CD4-positive, CD25-positive, alpha-beta regulatory T cell (primary cell): ENCODE results near the gene LRRC74B. TPM values are rescaled to one million over a fixed set of nuclear protein-coding genes. Genes with fewer than 3 reads are reported as not detected.
"Not testable (repeated sequence)": the region's sequence is repeated elsewhere in the genome, so short reads cannot be mapped to it uniquely, and the experiment has no call there.

ENCODE experiments used
- ATAC-seq, 2 donors: fragments of 150-1000 bp; cut with Tn5 transposase; one replicate each; pipeline ENCODE4 v1.10.0; 2021; ENCODE audit warnings: low read depth in 2 of 2, moderate number of reproducible peaks in 2 of 2, moderate library complexity in 1 of 2
- DNase-seq, 3 donors: peaks; one replicate each; pipeline versions ENCODE4 v3.0.0 to v3.0.0-alpha.2; 2012 to 2022; ENCODE audit warnings: mixed read lengths in 1 of 3
- H3K27ac ChIP-seq: one replicate; pipeline ENCODE4 v1.7.0; 2013; ENCODE audit warnings: mild to moderate bottlenecking, low read length; ENCODE audit not compliant: insufficient read depth, poor library complexity, severe bottlenecking
- H3K27me3 ChIP-seq: one replicate; pipeline ENCODE4 v1.7.0; 2013; ENCODE audit warnings: low read length; ENCODE audit not compliant: control insufficient read depth, insufficient read depth
- H3K36me3 ChIP-seq: one replicate; pipeline ENCODE4 v1.7.0; 2013; ENCODE audit warnings: mild to moderate bottlenecking, low read length, moderate library complexity; ENCODE audit not compliant: control insufficient read depth, insufficient read depth
- H3K4me1 ChIP-seq: 2 replicates; pipeline ENCODE4 v1.7.0; 2013; ENCODE audit warnings: mild to moderate bottlenecking, low read length; ENCODE audit not compliant: insufficient read depth, control insufficient read depth, poor library complexity, severe bottlenecking
- H3K4me3 ChIP-seq: one replicate; pipeline ENCODE4 v1.7.0; 2013; ENCODE audit warnings: low read depth, mild to moderate bottlenecking, low read length, moderate library complexity
- H3K9me3 ChIP-seq, 2 experiments: 1 replicate in 1 of 2; 2 replicates in 1 of 2; pipeline ENCODE4 v1.7.0; 2013; ENCODE audit warnings: low read length in 2 of 2, mild to moderate bottlenecking in 1 of 2, moderate library complexity in 1 of 2; ENCODE audit not compliant: control insufficient read depth in 2 of 2
- H3K27ac Mint-ChIP-seq, 3 donors: one replicate each; pipeline ENCODE4 v1.8.0; 2020 to 2022; ENCODE audit warnings: mild to moderate bottlenecking in 3 of 3, mixed read lengths in 3 of 3, moderate library complexity in 2 of 3
- H3K27me3 Mint-ChIP-seq: one replicate; pipeline ENCODE4 v1.8.0; 2022; ENCODE audit warnings: mild to moderate bottlenecking, mixed read lengths
- H3K36me3 Mint-ChIP-seq: one replicate; pipeline ENCODE4 v1.8.0; 2020; ENCODE audit warnings: mixed read lengths
- H3K4me1 Mint-ChIP-seq, 4 donors: one replicate each; pipeline ENCODE4 v1.8.0; 2020 to 2022; ENCODE audit warnings: mixed read lengths in 4 of 4, mild to moderate bottlenecking in 1 of 4
- H3K4me3 Mint-ChIP-seq, 4 donors: one replicate each; pipeline ENCODE4 v1.8.0; 2020 to 2022; ENCODE audit warnings: mild to moderate bottlenecking in 4 of 4, mixed read lengths in 4 of 4, moderate library complexity in 3 of 4
- H3K9me3 Mint-ChIP-seq, 7 donors: one replicate each; pipeline ENCODE4 v1.8.0; 2020 to 2022; ENCODE audit warnings: mixed read lengths in 7 of 7, mild to moderate bottlenecking in 3 of 7, moderate library complexity in 2 of 7
- polyA plus RNA-seq, 4 donors: library from polyadenylated mRNA; unstranded; fragments of 300-500 nt; fragmentation: Illumina TruSeq; gene quantifications; one replicate each; pipeline ENCODE4 v1.2.3, GENCODE V29; 2021
- total RNA-seq: library from RNA; stranded (reverse); gene quantifications from one replicate; pipeline ENCODE4 v1.2.3, GENCODE V29; 2022

LRRC74B gene
- total and polyA plus RNA-seq, 5 donors from 2014 or later, result 0.10 TPM; not detected in 4

DNA sequence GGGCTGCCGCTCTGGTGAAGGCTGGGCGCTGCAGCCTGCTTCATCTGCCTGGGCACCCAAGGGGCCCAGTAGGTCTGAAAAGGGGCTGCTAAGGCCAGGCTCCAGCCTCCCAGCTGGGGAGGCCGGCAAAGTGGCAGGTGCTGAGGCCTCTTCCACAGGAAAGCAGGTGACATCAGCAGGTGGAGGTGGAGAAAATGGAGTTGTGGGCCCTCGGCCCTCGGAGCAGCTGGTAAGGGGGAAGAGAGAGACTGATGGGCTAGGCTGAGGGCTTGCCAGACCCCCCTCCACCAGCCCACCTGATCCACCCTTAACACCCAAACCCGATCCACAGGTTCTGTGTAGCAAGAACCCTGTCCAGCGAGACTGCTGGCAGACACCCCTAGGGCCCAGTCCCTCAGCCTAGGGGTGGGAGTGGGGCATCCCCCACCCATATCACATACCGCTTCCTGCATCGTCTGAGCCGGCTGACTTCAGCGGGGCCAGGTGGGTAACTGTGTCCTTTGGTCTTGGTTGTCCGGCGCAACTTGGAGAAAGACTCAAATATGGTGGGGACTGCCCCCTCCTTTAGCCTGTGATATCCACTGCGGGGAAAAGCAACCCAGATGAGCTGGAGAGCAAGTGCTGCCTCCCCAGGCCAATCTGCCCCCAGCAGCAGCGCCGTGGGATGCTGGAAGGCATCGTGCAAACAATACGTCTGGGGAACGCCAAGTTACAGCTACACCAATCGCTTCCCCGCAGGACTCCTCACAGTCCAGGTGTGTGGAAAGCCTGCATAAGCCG is 45.3 kb upstream of the LRRC74B start:
- H3K4me1 Mint-ChIP-seq, result peaks cover 5 to 53% (median 18%) of the 10 kb centered on the region in 4 donors
- peak overlapping the region; percentile 96 to 99 (median 99) for H3K27ac Mint-ChIP-seq
- H3K27me3 Mint-ChIP-seq, result no peaks in the 10 kb centered on the region
- peaks cover 0 to 1% (median 0%) of the 10 kb centered on the region in 7 donors for H3K9me3 Mint-ChIP-seq
- H3K9me3 ChIP-seq, result no peaks in the 10 kb centered on the region
- peaks cover 27% of the 10 kb centered on the region for H3K4me1 ChIP-seq
- DNase-seq (no peak), ATAC-seq (no peak)
- peak overlapping the region; percentile 94 to 99 (median 97) for H3K4me3 Mint-ChIP-seq
- H3K27me3 ChIP-seq, result no peaks in the 10 kb centered on the region
- H3K36me3 ChIP-seq, result peaks cover 17% of the 10 kb centered on the region
- H3K4me3 ChIP-seq, result peak overlapping the region; percentile 74
- H3K27ac ChIP-seq, result peak overlapping the region; percentile 99
- H3K36me3 Mint-ChIP-seq, result peaks cover 4% of the 10 kb centered on the region

DNA sequence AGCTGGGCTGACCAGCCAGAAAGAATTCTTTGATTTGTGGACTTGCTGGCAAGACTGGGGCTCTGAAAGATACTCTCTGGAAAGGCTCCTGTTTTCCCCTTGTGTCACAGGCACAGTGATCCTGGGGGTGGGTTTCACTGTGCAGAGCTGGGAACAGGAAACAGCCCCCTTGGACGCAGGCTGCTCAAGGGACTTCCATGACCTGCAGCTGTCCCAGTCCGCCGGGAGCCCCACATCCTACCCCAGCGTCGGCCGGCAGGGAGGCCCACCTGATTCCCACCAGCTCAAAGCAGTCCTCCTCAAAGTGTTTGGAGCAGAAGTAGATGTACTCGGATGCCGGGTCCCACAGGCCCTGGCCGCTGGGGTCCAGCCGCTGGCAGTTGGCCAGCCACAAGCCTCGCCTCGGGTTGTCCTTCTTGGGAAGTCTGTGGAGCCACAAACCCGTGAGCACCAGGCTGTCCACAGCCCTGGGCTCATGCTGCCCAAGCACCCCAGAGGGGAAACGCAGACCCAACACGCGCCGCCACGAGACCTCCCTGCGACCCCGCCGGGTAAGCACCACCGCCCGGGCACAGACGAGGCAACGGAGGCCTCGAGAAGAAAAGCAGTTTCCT is 44.7 kb upstream of the LRRC74B start:
- Mint-ChIP-seq H3K4me1 (peaks cover 5 to 53% (median 18%) of the 10 kb centered on the region in 4 donors), H3K4me3 (peak overlapping the region; percentile 94 to 99 (median 97)), H3K27ac (peak overlapping the region; percentile 96 to 99 (median 99)), H3K36me3 (peaks cover 4% of the 10 kb centered on the region), H3K9me3 (peaks cover 0 to 1% (median 0%) of the 10 kb centered on the region in 7 donors), H3K27me3 (no peaks in the 10 kb centered on the region)
- no peaks in the 10 kb centered on the region for H3K9me3 ChIP-seq
- H3K36me3 ChIP-seq, result peaks cover 17% of the 10 kb centered on the region
- DNase-seq, result no peak
- H3K4me3 ChIP-seq, result peak overlapping the region; percentile 74
- no peak for ATAC-seq
- H3K27ac ChIP-seq, result peak overlapping the region; percentile 99
- peaks cover 27% of the 10 kb centered on the region for H3K4me1 ChIP-seq
- no peaks in the 10 kb centered on the region for H3K27me3 ChIP-seq

DNA sequence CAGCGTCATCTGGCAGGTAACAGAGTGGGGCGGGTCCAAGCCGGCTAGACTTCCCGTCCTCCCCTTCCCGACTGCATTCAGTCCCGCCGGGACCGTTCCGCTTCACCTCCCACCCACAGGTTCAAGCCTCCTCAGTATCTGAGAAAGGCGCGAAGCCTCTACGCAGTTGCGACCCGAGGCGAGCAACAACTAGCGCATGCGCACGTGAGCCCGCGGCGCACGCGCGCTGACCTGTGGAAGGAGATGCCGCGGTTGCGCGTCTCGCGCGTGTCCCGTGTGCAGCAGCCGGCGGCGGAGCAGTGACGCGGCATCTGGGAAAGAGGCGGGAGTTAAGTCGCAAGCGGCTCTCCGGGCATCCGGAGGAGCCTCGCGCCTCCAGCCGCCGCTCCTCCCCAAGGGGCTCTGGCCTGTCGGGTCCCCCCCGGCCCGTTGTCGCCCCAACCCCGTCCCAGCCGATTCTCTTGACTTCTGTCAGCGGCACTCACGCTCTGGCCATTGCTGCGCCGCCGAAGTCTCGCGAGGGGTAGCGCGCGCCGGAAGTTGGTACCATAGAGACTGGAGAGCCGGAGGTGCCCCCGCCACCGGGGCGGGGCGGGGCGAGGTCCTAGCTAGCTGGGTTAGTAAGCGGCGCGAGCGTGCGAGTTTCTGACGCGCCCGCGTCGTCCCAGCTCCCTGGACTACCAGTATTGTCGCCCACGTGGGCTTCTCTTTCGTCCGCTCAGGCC is 44.0 kb upstream of the LRRC74B start, which contains the start of gene THAP7:
THAP7 (minus strand) TSS at position 518 of the 725 bp plus-strand sequence; CDS start at position 311, 207 bp downstream.
- peaks cover 15% of the 10 kb centered on the region for H3K36me3 ChIP-seq
- Mint-ChIP-seq H3K27me3 (no peaks in the 10 kb centered on the region), H3K27ac (peak within 1 kb of the TSS; percentile 96 to 99 (median 99)), H3K9me3 (no peaks in the 10 kb centered on the region), H3K4me1 (peaks cover 5 to 53% (median 18%) of the 10 kb centered on the region in 4 donors), H3K4me3 (peak within 1 kb of the TSS; percentile 94 to 99 (median 97)), H3K36me3 (peaks cover 4% of the 10 kb centered on the region)
- peak within 1 kb of the TSS; percentile 99 for H3K27ac ChIP-seq
- peak within 1 kb of the TSS; percentile 84 for H3K4me3 ChIP-seq
- peak; percentile 96 to 98 (median 98) for DNase-seq
- ATAC-seq, result peak; percentile 92 to 93
- H3K27me3 ChIP-seq, result no peaks in the 10 kb centered on the region
- H3K4me1 ChIP-seq, result peaks cover 27% of the 10 kb centered on the region
- H3K9me3 ChIP-seq, result no peaks in the 10 kb centered on the region

DNA sequence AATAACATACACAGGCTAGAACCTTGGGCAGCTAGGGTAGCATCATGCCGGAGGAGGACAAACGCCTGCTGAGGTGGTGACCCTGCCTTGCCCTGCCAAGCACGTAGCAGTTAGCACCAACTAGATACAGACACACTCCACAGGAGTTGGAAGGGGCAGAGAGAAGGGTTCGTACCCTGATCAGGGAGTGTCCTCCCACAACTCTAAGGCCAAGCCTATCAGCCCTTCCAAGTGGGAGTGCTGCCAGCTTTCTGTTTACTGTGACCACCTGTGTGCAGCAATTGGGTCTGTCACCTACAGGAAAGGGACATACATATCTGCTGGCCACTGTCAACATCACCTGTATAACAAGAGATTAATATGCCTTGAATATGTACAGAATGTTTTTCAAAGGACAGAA is 42.0 kb upstream of the LRRC74B start:
- Histone ChIP-seq H3K27ac (peak overlapping the region; percentile 99), H3K4me1 (peaks cover 27% of the 10 kb centered on the region), H3K4me3 (no peak overlapping the region), H3K36me3 (peaks cover 11% of the 10 kb centered on the region), H3K9me3 (no peaks in the 10 kb centered on the region), H3K27me3 (no peaks in the 10 kb centered on the region)
- H3K27ac Mint-ChIP-seq, result peak overlapping the region in 2 of 3 donors; percentile 47 to 63
- no peak for ATAC-seq
- no peaks in the 10 kb centered on the region for H3K9me3 Mint-ChIP-seq
- peaks cover 7 to 51% (median 20%) of the 10 kb centered on the region in 4 donors for H3K4me1 Mint-ChIP-seq
- peaks cover 4% of the 10 kb centered on the region for H3K36me3 Mint-ChIP-seq
- no peak for DNase-seq
- peak overlapping the region in 2 of 4 donors; percentile 94 to 99 for H3K4me3 Mint-ChIP-seq
- no peaks in the 10 kb centered on the region for H3K27me3 Mint-ChIP-seq

DNA sequence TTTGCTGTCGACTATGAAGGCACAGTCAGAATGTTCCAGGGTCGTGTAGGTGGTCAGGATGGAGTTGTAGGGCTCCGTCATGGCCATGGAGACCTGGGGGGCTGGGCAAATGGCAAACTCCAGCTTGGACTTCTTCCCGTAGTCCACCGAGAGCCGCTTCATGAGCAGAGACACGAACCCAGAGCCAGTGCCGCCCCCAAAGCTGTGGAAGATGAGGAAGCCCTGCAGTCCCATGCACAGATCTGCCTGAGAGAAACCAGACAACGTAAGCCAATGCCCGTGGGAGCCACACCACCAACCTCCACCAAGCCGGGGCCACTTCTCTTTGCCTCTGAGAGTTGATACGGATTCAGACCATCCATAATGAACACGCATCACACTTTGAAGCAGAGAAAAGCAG is 36.5 kb upstream of the LRRC74B start:
- Mint-ChIP-seq H3K4me3 (peak overlapping the region in 2 of 4 donors; percentile 27 to 47), H3K4me1 (peaks cover 3 to 13% (median 5%) of the 10 kb centered on the region in 4 donors)
- H3K27ac ChIP-seq, H3K4me3 ChIP-seq, H3K9me3 ChIP-seq, H3K27me3 ChIP-seq, H3K4me1 ChIP-seq, DNase-seq, ATAC-seq, H3K36me3 ChIP-seq, H3K36me3 Mint-ChIP-seq, H3K9me3 Mint-ChIP-seq, H3K27ac Mint-ChIP-seq, H3K27me3 Mint-ChIP-seq: not testable (repeated sequence)

DNA sequence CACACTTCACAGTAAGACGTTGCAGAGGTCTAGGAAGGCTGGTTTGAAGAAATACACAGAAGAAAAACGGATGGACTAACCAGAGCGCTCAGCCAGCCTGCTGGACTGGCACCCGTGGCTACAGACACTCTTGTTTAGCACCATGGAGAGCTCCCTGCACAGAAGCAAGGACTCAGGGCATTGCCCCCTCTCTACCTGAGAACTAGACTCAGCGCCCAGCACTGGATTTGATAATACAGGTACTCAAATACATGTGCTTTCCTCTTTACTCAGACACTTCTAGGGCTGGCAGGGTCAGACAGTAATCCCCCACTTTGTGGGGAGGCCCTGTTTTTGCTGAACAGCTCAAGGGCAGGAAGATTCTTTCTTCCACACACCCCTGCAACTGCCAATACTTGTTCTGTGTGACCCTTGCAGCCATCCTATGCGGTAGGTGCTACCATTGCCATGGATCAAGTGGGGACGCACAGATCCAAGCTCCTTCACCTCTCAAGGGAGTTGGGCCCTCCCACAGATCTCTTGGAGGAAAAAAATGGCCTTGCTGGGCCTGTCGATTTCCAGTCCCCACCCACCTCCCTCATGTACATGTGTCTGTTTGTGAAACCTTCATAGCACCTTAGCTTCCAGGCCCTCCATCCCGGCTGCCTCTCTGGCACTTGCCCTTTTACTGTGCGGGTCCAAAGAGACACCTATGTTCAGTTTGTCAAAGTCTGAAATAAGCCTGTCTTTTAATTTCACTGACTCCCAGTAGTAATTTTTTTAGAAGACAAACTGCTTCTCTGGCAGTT is 35.9 kb upstream of the LRRC74B start:
- ATAC-seq (no peak), DNase-seq (peak in 2 of 3 donors; percentile 26 to 38)
- Histone ChIP-seq H3K27ac (no peak overlapping the region), H3K36me3 (no peaks in the 10 kb centered on the region), H3K9me3 (no peaks in the 10 kb centered on the region), H3K4me1 (peaks cover 11% of the 10 kb centered on the region), H3K4me3 (no peak overlapping the region), H3K27me3 (no peaks in the 10 kb centered on the region)
- no peak overlapping the region for H3K27ac Mint-ChIP-seq
- H3K36me3 Mint-ChIP-seq, result no peaks in the 10 kb centered on the region
- H3K4me1 Mint-ChIP-seq, result peaks cover 5 to 19% (median 8%) of the 10 kb centered on the region in 4 donors
- H3K4me3 Mint-ChIP-seq, result peak overlapping the region in 1 of 4 donors; percentile 27
- H3K9me3 Mint-ChIP-seq, result no peaks in the 10 kb centered on the region
- H3K27me3 Mint-ChIP-seq, result no peaks in the 10 kb centered on the region
